K562 (cell line): Measurements from ENCODE around the gene WNT16. TPM values are rescaled to one million over a fixed set of nuclear protein-coding genes. Genes with fewer than 3 reads are reported as not detected.
A peak's percentile ranks its signal among the peaks of the same experiment; 100 is the strongest.

ENCODE experiments used
- AFF1 ChIP-seq, 2 experiments: fragments of 450-650 bp; IDR thresholded peaks; 2 replicates each; pipeline ENCODE4 v1.6.1; 2018; ENCODE audit warnings: mild to moderate bottlenecking in 2 of 2, low read depth in 1 of 2; ENCODE audit not compliant: partially characterized antibody in 2 of 2
- BCOR ChIP-seq: fragments of 450-650 bp; IDR thresholded peaks from 2 replicates; pipeline ENCODE4 v1.6.1; 2016
- ELF4 ChIP-seq: fragments of 450-650 bp; formaldehyde crosslinking; IDR thresholded peaks from 2 replicates; pipeline ENCODE4 v1.4.0; 2022; ENCODE audit warnings: missing genetic modification characterization
- ETV1 ChIP-seq: fragments of 450-650 bp; conservative IDR thresholded peaks from 2 replicates; pipeline ENCODE4 v1.6.1; 2016; ENCODE audit warnings: missing genetic modification characterization, control low read depth, low read depth, missing compliant biosample characterization
- FOXA3 ChIP-seq, 2 experiments: fragments of 450-650 bp in 1 of 2; sonication (generic) in 1 of 2; formaldehyde crosslinking; IDR thresholded peaks in 1 of 2; conservative IDR thresholded peaks in 1 of 2; 2 replicates each; pipeline versions ENCODE4 v1.4.0 to v1.8.0; 2020 to 2022; ENCODE audit warnings: mild to moderate bottlenecking in 2 of 2, missing genetic modification reagents in 1 of 2
- HCFC1 ChIP-seq: IDR thresholded peaks from 2 replicates; pipeline ENCODE4 v1.6.1; 2012; ENCODE audit warnings: low read depth, low read length, improper control_type of control experiment
- KDM1A ChIP-seq, 2 experiments: fragments of 450-650 bp; IDR thresholded peaks; 2 replicates each; pipeline ENCODE4 v1.6.1; 2016; ENCODE audit warnings: mild to moderate bottlenecking in 2 of 2
- MEIS2 ChIP-seq: fragments of 450-650 bp; IDR thresholded peaks from 2 replicates; pipeline ENCODE4 v1.6.1; 2014; ENCODE audit warnings: mild to moderate bottlenecking; ENCODE audit not compliant: partially characterized antibody
- RAD21 ChIP-seq, 2 experiments: fragments of 250-450 bp in 1 of 2; fragments of 450-650 bp in 1 of 2; sonication (Bioruptor Pico) in 1 of 2; formaldehyde crosslinking in 1 of 2; IDR thresholded peaks in 1 of 2; conservative IDR thresholded peaks in 1 of 2; 2 replicates each; pipeline versions ENCODE4 v1.4.0 to v1.8.0; 2020 to 2022; ENCODE audit warnings: mild to moderate bottlenecking in 2 of 2, moderate library complexity in 1 of 2
- SAP30 ChIP-seq: fragments of 200-600 bp; sonication (generic); IDR thresholded peaks from 2 replicates; pipeline ENCODE4 v1.6.1; 2012; ENCODE audit warnings: borderline replicate concordance, low read depth, mild to moderate bottlenecking, moderate library complexity, low read length, control low read depth, inconsistent platforms; ENCODE audit not compliant: insufficient read depth, poor library complexity, severe bottlenecking
- TAF9B ChIP-seq: fragments of 450-650 bp; IDR thresholded peaks from 2 replicates; pipeline ENCODE4 v1.6.1; 2018; ENCODE audit warnings: mild to moderate bottlenecking; ENCODE audit not compliant: partially characterized antibody
- TEAD1 ChIP-seq, 2 experiments: fragments of 450-650 bp in 1 of 2; sonication (generic) in 1 of 2; formaldehyde crosslinking; IDR thresholded peaks; 2 replicates each; pipeline versions ENCODE4 v1.4.0 to v1.8.0; 2020 to 2022; ENCODE audit warnings: mild to moderate bottlenecking in 2 of 2, missing genetic modification reagents in 1 of 2
- ZBTB7A ChIP-seq: IDR thresholded peaks from 2 replicates; pipeline ENCODE4 v1.6.1; 2011; ENCODE audit warnings: low read depth, mild to moderate bottlenecking, low read length, moderate library complexity, borderline replicate concordance; ENCODE audit not compliant: control insufficient read depth
- ZBTB8A ChIP-seq: fragments of 450-650 bp; IDR thresholded peaks from 2 replicates; pipeline ENCODE4 v1.6.1; 2018; ENCODE audit warnings: mild to moderate bottlenecking, moderate library complexity; ENCODE audit not compliant: partially characterized antibody
- ZNF253 ChIP-seq: fragments of 250-450 bp; sonication (Bioruptor Pico); conservative IDR thresholded peaks from 2 replicates; pipeline ENCODE4 v1.6.1; 2021; ENCODE audit warnings: mild to moderate bottlenecking
- ZNF263 ChIP-seq: sonication (generic); formaldehyde crosslinking; IDR thresholded peaks from 2 replicates; pipeline ENCODE4 v1.8.0; 2022; ENCODE audit warnings: mild to moderate bottlenecking, missing genetic modification reagents, borderline replicate concordance
- ZNF586 ChIP-seq: fragments of 450-650 bp; formaldehyde crosslinking; conservative IDR thresholded peaks from 2 replicates; pipeline ENCODE4 v1.4.0; 2020; ENCODE audit warnings: mild to moderate bottlenecking, moderate library complexity
- polyA plus RNA-seq, 8 experiments: library from polyadenylated mRNA; depleted of rRNA in 4 of 8; stranded (reverse) in 5 of 8; unstranded in 3 of 8; fragments of >200 nt; fragmentation: Nextera tagmentation in 2 of 8; fragmentation: Illumina TruSeq in 1 of 8; extraction: Ambion mirVana in 2 of 8; extraction: Trizol in 1 of 8; gene quantifications; 2 replicates each; pipeline versions ENCODE4 v1.2.1 to v1.2.3, GENCODE V29; 2011 to 2014; ENCODE audit warnings: inconsistent platforms in 1 of 8, missing spikeins in 1 of 8
- total RNA-seq, 7 experiments: library from RNA; depleted of rRNA in 6 of 7; stranded (reverse); fragments of >200 nt in 6 of 7; fragmentation: Illumina TruSeq in 2 of 7; extraction: Trizol in 2 of 7; gene quantifications; 2 replicates each; pipeline versions ENCODE4 v1.2.1 to v1.2.3, GENCODE V29; 2011 to 2021; ENCODE audit warnings: low replicate concordance in 1 of 7
- TF ChIP-seq, protein P1 (sequence below), 3 experiments: IDR thresholded peaks in 2 of 3; conservative IDR thresholded peaks in 1 of 3; 2 replicates each; pipeline ENCODE4 v1.5.1; 2011 to 2012; ENCODE audit warnings: low read length in 3 of 3, mild to moderate bottlenecking in 3 of 3, control low read depth in 2 of 3, improper control_type of control experiment in 1 of 3, inconsistent platforms in 1 of 3, low read depth in 1 of 3, mixed read lengths in 1 of 3, moderate library complexity in 1 of 3; ENCODE audit not compliant: insufficient read depth in 2 of 3

The WNT16 gene
- total and polyA plus RNA-seq, 9 of the 15 experiments (the other 6 are each of a cell fraction or from before 2014, with no cell fraction given): 0.06 to 0.07 TPM; not detected in 7

DNA sequence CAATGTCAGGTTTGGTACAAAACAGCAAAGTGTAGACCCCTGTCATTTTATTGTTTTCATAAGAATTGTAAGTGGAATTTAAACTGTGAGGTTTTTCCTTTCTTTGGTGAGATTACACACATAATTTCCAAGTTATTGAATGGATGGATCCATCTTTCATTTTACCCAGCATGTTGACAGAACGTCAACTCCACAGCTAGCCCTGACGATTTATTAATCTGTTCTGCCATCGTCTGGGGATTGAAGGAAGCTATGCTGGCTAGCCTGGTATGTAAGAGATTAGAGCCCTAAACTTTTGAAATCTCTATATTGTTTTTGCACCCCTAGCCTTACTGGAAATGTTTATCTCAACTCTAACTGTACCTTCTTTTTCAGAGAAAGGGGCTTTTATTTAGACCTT lies 8.6 kb downstream of the WNT16 start (continued):
- TF ChIP-seq, protein P1, sequence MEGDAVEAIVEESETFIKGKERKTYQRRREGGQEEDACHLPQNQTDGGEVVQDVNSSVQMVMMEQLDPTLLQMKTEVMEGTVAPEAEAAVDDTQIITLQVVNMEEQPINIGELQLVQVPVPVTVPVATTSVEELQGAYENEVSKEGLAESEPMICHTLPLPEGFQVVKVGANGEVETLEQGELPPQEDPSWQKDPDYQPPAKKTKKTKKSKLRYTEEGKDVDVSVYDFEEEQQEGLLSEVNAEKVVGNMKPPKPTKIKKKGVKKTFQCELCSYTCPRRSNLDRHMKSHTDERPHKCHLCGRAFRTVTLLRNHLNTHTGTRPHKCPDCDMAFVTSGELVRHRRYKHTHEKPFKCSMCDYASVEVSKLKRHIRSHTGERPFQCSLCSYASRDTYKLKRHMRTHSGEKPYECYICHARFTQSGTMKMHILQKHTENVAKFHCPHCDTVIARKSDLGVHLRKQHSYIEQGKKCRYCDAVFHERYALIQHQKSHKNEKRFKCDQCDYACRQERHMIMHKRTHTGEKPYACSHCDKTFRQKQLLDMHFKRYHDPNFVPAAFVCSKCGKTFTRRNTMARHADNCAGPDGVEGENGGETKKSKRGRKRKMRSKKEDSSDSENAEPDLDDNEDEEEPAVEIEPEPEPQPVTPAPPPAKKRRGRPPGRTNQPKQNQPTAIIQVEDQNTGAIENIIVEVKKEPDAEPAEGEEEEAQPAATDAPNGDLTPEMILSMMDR (IDR thresholded peaks at IDR 0.05 in 2 of 3, conservative IDR thresholded peaks at IDR 0.05 in 1 of 3; ENCODE audit: insufficient read depth in 2 of 3, low read depth in 1 of 3, low read length in 3 of 3): peak; percentile 43 to 73 (median 68); a peak in 5 of 6 replicates
- no peak for TF ChIP-seq KDM1A (IDR thresholded peaks at IDR 0.05)
- TF ChIP-seq RAD21 (CRISPR knock-in tag; conservative IDR thresholded peaks at IDR 0.05 in 1 of 2, IDR thresholded peaks at IDR 0.05 in 1 of 2): peak; percentile 77 to 90
- TF ChIP-seq TAF9B: no peak
- no peak for TF ChIP-seq SAP30
- no peak for TF ChIP-seq ZNF253 (CRISPR knock-in tag)
- TF ChIP-seq FOXA3 (CRISPR knock-in tag; conservative IDR thresholded peaks at IDR 0.05 in 1 of 2, IDR thresholded peaks at IDR 0.05 in 1 of 2): peak in 1 of 2 experiments; percentile 62; a peak in 1 of 4 replicates
- TF ChIP-seq TEAD1 (CRISPR knock-in tag; IDR thresholded peaks at IDR 0.05): 0 out of 4 replicates have a peak, but pooled peaks of 1 of the 2 experiments have one; percentile 46
- no peak for TF ChIP-seq ZBTB7A
- TF ChIP-seq ETV1 (tag): no peak
- no peak for TF ChIP-seq AFF1 (IDR thresholded peaks at IDR 0.05; ENCODE audit: low read depth in 1 of 2, partially characterized antibody in 2 of 2)
- TF ChIP-seq HCFC1: no peak
- TF ChIP-seq ZBTB8A: no peak
- no peak for TF ChIP-seq ZNF263
- peak; percentile 65 for TF ChIP-seq MEIS2
- no peak for TF ChIP-seq ZNF586 (CRISPR knock-in tag)
- no peak for TF ChIP-seq BCOR
- no peak for TF ChIP-seq ELF4 (CRISPR knock-in tag)
